Epithelial cell of esophagus (primary cell): ENCODE measurements around the gene ZNF101.
A peak's percentile ranks its signal among the peaks of the same experiment; 100 is the strongest.

ENCODE experiments used
- DNase-seq: peaks from one replicate; pipeline ENCODE4 v3.0.0; 2010; ENCODE audit warnings: low read depth
- H3K4me3 ChIP-seq: 2 replicates; pipeline ENCODE4 v1.5.1; 2011; ENCODE audit warnings: mild to moderate bottlenecking, low read length, control low read depth
- TF ChIP-seq, protein P1 (sequence below): IDR thresholded peaks from 2 replicates; pipeline ENCODE4 v1.5.1; 2011; ENCODE audit warnings: low read depth, mild to moderate bottlenecking, low read length, control low read depth, inconsistent platforms; ENCODE audit not compliant: insufficient read depth; ENCODE audit errors: missing control alignments

ZNF101 gene

DNA sequence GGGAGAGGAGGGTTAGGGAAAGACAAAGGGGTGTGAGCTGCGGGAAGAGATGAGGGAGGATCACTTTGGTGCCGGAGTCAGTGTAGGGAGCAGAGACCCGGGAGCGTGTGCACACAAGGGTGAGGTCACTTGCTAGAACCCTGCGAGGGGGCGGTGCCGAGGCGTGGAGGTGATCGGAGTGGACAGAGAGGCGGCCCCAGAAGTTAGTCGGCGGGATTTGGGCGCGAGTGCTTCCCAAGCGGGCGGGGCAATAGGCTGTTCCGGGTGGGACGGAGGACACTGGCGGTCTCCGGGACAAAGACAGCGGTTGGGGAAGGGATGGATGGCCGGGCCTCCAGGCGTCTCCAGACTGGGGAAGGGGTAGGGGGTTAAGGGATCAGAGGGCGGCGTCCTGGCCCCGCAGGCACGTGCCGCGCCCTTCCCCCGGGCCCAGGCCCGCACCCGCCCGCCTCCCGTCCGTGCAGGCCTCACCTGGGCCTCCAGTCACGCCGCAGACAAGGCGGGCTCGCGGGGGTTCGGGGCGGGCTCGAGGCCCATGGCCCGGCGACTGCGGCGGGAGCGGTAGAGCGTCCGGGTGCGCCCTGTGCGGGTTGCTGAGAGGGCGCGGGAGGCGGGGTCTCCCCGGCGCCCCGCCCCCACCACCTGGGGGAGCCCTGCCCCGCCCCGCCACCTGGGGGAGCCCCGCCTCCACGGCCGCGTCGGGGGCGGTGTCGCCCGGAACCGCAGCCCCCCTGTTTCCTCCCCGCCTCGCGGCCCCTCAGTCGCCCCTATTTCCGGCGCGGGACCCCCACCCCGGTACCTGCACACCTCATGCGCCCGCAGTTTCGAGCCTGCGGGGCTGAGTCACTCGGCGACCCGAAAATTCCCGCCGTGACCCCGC lies 40.8 kb upstream of the ZNF101 start, which contains the start of gene LPAR2:
Gene LPAR2 (minus strand): TSS at position 600 of the 880 bp plus-strand sequence. CDS start 945 bp downstream, outside the sequence.
- peak; percentile 60 for DNase-seq
- peak within 1 kb of the TSS; percentile 55 for H3K4me3 ChIP-seq
- TF ChIP-seq, protein P1, sequence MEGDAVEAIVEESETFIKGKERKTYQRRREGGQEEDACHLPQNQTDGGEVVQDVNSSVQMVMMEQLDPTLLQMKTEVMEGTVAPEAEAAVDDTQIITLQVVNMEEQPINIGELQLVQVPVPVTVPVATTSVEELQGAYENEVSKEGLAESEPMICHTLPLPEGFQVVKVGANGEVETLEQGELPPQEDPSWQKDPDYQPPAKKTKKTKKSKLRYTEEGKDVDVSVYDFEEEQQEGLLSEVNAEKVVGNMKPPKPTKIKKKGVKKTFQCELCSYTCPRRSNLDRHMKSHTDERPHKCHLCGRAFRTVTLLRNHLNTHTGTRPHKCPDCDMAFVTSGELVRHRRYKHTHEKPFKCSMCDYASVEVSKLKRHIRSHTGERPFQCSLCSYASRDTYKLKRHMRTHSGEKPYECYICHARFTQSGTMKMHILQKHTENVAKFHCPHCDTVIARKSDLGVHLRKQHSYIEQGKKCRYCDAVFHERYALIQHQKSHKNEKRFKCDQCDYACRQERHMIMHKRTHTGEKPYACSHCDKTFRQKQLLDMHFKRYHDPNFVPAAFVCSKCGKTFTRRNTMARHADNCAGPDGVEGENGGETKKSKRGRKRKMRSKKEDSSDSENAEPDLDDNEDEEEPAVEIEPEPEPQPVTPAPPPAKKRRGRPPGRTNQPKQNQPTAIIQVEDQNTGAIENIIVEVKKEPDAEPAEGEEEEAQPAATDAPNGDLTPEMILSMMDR: no peak

DNA sequence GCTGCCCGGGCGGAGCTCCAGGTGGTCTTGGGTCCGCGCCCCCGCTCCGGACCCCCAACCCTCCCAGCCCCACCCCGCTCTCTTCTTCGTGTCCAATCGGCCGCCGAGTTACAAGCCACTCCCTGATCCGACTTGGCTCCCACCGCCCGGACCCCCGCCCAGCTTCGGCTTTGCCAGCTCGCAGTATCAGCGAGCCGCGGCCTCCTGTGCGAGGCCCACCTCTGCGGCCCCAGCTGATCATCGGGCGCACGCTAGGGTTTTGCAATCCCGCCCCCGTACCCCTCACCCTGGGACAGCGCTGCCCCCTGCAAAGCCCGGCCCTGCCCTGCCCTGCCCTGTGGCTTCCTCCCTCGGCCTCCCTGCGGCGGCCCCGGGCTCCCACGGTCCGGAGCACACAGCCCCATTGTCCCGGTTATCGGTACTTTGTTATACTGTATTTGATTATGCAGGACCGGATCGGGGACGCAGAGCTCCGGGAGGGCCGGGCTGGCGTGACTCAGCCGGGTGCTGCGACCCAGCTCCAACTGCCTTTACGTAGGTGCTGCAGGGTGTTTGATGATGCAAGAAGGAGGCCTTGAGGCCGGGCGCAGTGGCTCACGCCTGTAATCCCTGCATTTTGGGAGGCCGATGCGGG lies 40.0 kb upstream of the ZNF101 start:
- TF ChIP-seq, protein P1: no peak
- peak; percentile 92 for DNase-seq
- peak overlapping the region; percentile 55 for H3K4me3 ChIP-seq

DNA sequence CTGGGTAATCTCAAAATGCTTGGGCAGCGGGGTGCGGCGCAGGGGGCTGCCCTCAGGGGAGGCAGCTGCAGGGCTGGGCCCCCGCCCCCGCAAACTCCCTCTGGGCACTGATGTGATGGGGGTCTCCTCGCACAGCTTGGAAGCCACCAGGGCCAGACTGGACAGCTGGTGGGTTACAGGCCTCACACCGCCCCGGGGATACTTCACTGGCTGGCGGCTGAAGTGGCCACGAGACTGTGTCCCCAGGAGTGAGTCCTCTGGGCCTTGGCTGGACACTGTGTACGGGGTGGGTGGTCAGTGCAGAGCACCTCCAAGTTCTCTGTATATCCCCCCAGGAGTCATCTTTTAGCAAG lies 38.6 kb upstream of the ZNF101 start:
- no peak for DNase-seq
- H3K4me3 ChIP-seq: no peak overlapping the region
- TF ChIP-seq, protein P1: no peak

DNA sequence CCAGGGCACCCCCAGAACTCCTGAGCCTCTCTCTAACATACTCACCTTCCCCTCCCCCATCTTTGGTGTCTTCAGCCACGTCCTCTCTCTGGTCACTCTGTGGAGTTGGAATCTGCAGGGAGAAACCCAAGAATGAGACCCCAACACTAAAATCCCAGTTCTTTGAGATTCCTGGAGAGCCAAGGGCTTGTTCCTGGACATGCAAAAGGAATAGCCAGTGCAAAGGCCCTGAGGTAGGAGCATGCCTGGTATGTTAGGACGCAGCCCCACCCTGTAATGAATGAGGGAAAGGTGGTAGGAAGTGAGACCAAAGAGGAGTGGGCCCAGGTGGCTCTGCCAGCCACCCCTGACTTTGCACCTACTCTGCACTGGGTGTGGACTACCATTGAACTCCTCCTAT lies 38.2 kb upstream of the ZNF101 start:
- no peak overlapping the region for H3K4me3 ChIP-seq
- no peak for DNase-seq
- TF ChIP-seq, protein P1: no peak

DNA sequence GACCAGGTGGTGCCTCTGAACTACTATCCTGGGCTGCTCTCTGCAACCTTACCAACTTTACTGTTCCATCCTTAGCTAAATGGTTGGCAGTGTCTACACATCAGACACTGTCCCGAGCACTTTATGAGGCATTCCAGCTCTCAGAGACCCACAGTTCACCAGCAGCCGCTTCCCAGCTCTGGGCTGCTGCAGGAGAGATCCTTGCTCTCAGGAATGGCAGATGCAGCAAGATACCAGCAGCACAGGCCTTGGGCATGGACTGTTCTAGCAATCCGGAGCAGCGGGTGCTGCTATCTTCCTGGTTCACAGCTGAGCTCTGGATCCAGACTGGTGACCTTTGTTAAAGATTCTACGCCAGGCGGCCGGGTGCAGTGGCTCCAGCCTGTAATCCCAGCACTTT lies 37.3 kb upstream of the ZNF101 start:
- DNase-seq: no peak
- TF ChIP-seq, protein P1: no peak
- no peak overlapping the region for H3K4me3 ChIP-seq

DNA sequence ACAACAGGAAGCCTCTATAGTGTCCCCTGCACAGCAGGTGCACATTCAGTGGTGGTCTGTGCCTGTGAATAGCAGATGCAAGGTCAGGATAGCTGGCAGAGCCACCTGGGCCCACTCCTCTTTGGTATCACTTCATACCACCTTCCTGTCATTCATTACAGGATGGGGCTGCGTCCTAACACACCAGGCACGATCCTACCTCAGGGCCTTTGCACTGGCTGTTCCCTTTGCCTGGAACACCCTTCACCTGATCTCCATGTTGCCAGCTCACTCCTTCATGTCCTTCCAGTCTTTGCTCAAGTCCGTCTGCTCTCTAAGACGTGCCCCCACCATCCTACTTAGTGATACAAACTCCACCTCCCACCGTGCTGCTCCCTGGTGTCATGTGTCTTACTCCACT lies 36.0 kb upstream of the ZNF101 start:
- no peak overlapping the region for H3K4me3 ChIP-seq
- TF ChIP-seq, protein P1: no peak
- no peak for DNase-seq
